ENCODE measurements around the gene PCDHB5.

DNA sequence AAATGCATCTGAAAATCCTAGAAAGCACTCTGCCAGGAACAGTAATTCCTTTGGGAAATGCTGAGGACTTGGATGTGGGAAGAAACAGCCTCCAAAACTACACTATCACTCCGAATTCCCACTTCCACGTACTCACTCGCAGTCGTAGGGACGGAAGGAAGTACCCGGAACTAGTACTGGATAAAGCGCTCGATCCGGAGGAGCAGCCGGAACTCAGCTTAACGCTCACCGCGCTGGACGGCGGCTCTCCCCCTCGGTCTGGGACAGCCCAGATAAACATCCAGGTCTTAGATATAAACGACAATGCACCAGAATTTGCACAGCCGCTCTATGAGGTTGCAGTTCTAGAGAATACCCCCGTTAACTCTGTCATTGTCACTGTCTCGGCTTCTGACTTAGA is 33.9 kb upstream of the PCDHB5 start:
- TF ChIP-seq CTCF (IDR thresholded peaks at IDR 0.05; ENCODE audit: insufficient read depth, low read depth, low read length) (no peak), EZH2 (IDR thresholded peaks at IDR 0.05; ENCODE audit: insufficient read depth, low read length) (no peak)
